ENCODE results near the gene DCTPP1.
"Not testable (repeated sequence)": the region's sequence is repeated elsewhere in the genome, so short reads cannot be mapped to it uniquely, and the experiment has no call there.

DCTPP1 gene

GRCh38 chr16:30473231-30474073 is 43.6 kb upstream of the DCTPP1 start:
- no peak for TF ChIP-seq CTCF (IDR thresholded peaks at IDR 0.05; ENCODE audit: borderline replicate concordance, control extremely low read depth, extremely low read depth, insufficient read depth, missing control alignments)
- peak; percentile 73 for DNase-seq (ENCODE audit: low spot score)
- in situ Hi-C loops (cut with MboI; ENCODE audit: low sequenced_read_pairs, unreplicated experiment), result no loop called here

DNA sequence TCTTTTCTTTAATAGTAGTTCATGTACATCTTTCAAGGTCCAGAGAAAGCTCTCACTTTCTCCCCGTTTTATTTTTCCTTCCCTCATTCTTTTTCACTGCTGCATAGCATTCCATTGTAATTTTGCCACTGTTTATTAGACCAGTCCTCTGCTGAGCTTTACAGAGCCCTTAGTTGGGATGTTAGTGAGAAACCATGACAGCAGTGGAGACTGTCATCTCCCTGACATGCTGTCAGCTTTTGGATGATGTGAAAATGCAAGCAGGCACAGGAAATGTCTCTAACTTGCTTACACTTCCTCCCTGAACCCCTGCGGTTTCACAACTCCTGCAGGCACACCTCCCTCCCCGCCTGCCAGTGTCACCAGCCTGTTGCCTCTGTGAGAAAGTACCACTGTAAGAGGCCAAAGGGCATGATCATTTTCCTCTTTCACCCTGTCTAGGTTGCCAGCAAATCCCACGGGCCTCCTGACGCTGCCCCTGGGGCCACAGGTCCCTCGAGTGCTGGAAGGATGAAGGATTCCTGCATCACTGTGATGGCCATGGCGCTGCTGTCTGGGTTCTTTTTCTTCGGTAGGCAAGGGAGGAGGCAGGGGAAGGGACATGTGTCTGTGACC is 42.6 kb upstream of the DCTPP1 start, which contains the start of gene ITGAL:
Gene ITGAL (plus strand): TSS at position 415 of the 615 bp plus-strand sequence. CDS start 96 bp downstream, at position 511.
- peak; percentile 71 for DNase-seq (ENCODE audit: low spot score)
- TF ChIP-seq CTCF (IDR thresholded peaks at IDR 0.05; ENCODE audit: borderline replicate concordance, control extremely low read depth, extremely low read depth, insufficient read depth, missing control alignments), result no peak
- in situ Hi-C loops (cut with MboI; ENCODE audit: low sequenced_read_pairs, unreplicated experiment), result no loop called here

DNA sequence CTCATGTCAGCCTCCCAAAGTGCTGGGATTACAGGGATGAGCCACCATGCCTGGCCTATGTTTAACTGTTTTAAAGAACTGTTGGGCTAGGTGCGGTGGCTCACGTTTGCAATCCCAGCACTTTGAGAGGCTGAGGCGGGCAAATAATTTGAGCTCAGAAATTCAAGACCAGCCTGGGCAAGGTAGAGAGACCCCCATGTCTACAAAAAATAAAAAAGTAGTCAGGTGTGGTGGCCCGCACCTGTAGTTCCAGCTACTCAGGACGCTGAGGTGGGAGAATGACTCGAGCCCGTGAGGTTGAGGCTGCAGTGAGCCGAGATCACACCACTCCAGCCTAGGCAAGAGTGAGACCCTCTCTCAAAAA is 40.8 kb upstream of the DCTPP1 start:
- TF ChIP-seq CTCF (IDR thresholded peaks at IDR 0.05; ENCODE audit: borderline replicate concordance, control extremely low read depth, extremely low read depth, insufficient read depth, missing control alignments), result no peak
- DNase-seq (ENCODE audit: low spot score), result no peak
- in situ Hi-C loops (cut with MboI; ENCODE audit: low sequenced_read_pairs, unreplicated experiment), result no loop called here

GRCh38 chr16:30470170-30470512 is 40.3 kb upstream of the DCTPP1 start:
- TF ChIP-seq CTCF (IDR thresholded peaks at IDR 0.05; ENCODE audit: borderline replicate concordance, control extremely low read depth, extremely low read depth, insufficient read depth, missing control alignments), result no peak
- in situ Hi-C loops (cut with MboI; ENCODE audit: low sequenced_read_pairs, unreplicated experiment), result no loop called here
- no peak for DNase-seq (ENCODE audit: low spot score)

- no peak for TF ChIP-seq CTCF (IDR thresholded peaks at IDR 0.05; ENCODE audit: borderline replicate concordance, control extremely low read depth, extremely low read depth, insufficient read depth, missing control alignments)
- DNase-seq (ENCODE audit: low spot score), result no peak
- in situ Hi-C loops (cut with MboI; ENCODE audit: low sequenced_read_pairs, unreplicated experiment), result no loop called here
Measured at GRCh38 chr16:30464078-30464477, 34.2 kb upstream of the DCTPP1 start.

DNA sequence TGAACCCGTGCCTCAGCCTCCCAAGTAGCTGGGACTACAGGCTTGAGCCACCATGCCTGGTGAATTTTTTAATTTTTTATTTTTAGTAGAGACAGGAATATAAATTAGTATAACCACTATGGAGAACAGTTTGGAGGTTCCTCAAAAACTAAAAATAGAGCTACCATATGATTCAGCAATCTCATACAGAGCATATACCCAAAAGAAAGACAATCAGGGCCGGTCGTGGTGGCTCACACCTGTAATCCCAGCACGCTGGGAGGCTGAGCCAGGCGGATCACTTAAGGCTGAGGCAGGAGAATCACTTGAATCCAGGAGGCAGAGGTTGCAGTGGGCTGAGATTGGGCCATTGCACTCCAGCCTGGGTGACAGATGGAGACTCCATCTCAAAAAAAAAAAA is 31.6 kb upstream of the DCTPP1 start:
- DNase-seq (ENCODE audit: low spot score); in situ Hi-C loops (cut with MboI; ENCODE audit: low sequenced_read_pairs, unreplicated experiment): not testable (repeated sequence)

DNA sequence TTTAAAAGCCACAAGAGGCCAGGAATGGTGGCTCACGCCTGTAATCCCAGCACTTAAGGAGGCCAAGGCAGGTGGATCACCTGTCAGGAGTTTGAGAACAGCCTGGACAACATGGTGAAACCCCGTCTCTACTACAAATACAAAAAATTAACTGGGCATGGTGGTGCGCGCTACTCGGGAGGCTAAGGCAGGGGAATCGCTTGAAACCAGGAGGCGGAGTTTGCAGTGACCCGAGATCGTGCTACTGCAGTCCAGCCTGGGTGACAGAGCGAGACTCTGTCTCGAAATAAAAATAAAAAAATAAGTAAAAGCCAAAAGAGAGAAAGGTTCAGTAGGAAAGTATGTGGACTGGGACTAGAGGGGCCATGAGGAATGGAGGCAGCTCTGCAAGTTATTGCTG is 29.6 kb upstream of the DCTPP1 start:
- in situ Hi-C loops (cut with MboI; ENCODE audit: low sequenced_read_pairs, unreplicated experiment), result no loop called here
- no peak for TF ChIP-seq CTCF (IDR thresholded peaks at IDR 0.05; ENCODE audit: borderline replicate concordance, control extremely low read depth, extremely low read depth, insufficient read depth, missing control alignments)
- DNase-seq (ENCODE audit: low spot score), result no peak
